Melanocyte of skin (primary cell): Measurements from ENCODE around the gene PRKX. TPM values are rescaled to one million over a fixed set of nuclear protein-coding genes. Genes with fewer than 3 reads are reported as not detected.

ENCODE experiments used
- small RNA-seq, 2 donors: library from RNA; depleted of rRNA; stranded (forward); fragments of <200 nt; gene quantifications; one replicate each; pipeline ENCODE3, GENCODE V24; 2012
- total RNA-seq, 2 donors: library from RNA; depleted of rRNA; stranded (reverse); fragments of >200 nt; gene quantifications; 2 replicates each; pipeline ENCODE4 v1.2.3, GENCODE V29; 2012

Gene PRKX
- total RNA-seq, result 10 to 100 TPM in 1 of 2 donors, 1 to 10 TPM in 1; 9.6 to 17.0 TPM

GRCh38 chrX:3713225-3713936 lies at the start of gene PRKX:
PRKX (minus strand) TSS chrX:3713649; CDS start chrX:3713253, 396 bp downstream.

Small RNA genes lying within 50 kb of the gene (small RNA-seq; reads per million reads assigned to genes)
- gene RF00019 (0 reads per million in 2 donors), gene RNU6-114P (0 reads per million in 2 donors)
